ENCODE results near the gene PRDM16.

DNA sequence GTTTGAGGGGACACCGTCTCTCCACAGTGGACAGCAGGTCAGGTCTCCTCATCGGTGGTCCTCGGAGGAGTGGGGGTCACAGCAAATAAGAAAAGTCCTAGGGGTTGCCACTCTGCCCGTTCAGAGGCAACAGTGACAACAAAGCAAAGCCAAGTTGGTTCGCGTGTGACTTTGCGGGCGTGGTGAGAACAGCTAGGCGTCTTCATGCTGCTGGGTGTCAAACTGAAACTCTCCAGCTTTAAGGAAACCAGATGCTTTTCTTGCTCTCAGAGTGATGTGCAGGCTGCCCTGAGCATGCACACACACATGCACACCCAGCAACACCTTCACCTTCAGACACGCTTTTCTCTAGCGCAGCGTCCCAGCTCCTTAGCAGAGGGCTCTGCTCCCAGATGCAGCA, 315.4 kb downstream of the PRDM16 start:
- TF ChIP-seq, protein P1, sequence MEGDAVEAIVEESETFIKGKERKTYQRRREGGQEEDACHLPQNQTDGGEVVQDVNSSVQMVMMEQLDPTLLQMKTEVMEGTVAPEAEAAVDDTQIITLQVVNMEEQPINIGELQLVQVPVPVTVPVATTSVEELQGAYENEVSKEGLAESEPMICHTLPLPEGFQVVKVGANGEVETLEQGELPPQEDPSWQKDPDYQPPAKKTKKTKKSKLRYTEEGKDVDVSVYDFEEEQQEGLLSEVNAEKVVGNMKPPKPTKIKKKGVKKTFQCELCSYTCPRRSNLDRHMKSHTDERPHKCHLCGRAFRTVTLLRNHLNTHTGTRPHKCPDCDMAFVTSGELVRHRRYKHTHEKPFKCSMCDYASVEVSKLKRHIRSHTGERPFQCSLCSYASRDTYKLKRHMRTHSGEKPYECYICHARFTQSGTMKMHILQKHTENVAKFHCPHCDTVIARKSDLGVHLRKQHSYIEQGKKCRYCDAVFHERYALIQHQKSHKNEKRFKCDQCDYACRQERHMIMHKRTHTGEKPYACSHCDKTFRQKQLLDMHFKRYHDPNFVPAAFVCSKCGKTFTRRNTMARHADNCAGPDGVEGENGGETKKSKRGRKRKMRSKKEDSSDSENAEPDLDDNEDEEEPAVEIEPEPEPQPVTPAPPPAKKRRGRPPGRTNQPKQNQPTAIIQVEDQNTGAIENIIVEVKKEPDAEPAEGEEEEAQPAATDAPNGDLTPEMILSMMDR (IDR thresholded peaks at IDR 0.05): no peak
- no peak for TF ChIP-seq POLR2A (IDR thresholded peaks at IDR 0.05)

All from testis (tissue), 2 donors.